Measurements from ENCODE around the gene PEX14. TPM values are rescaled to one million over a fixed set of nuclear protein-coding genes. Genes with fewer than 3 reads are reported as not detected.

Gene PEX14
- total RNA-seq, 4 donors from 2014 or later = 2.0 to 21.9 (median 5.3) TPM

- Histone ChIP-seq H3K36me3 (no peaks in the 10 kb centered on the region), H3K27ac (peak overlapping the region; percentile 38 to 44), H3K4me3 (no peak overlapping the region), H3K4me1 (no peaks in the 10 kb centered on the region), H3K9me3 (no peaks in the 10 kb centered on the region), H3K27me3 (no peaks in the 10 kb centered on the region)
- intact Hi-C loops (cut with DNase I; ENCODE audit: low total_unique reads) = no loop called here
- peak; percentile 10 to 11 for DNase-seq
- TF ChIP-seq CTCF (IDR thresholded peaks at IDR 0.05) (no peak), POLR2A (IDR thresholded peaks at IDR 0.05) (no peak)
Observed at GRCh38 chr1:10625554-10625953, 150.8 kb downstream of the PEX14 start.

- H3K27ac ChIP-seq = peak overlapping the region; percentile 38 to 44
- intact Hi-C loops (cut with DNase I; ENCODE audit: low total_unique reads) = no loop called here
- no peaks in the 10 kb centered on the region for H3K27me3 ChIP-seq
- no peak for TF ChIP-seq CTCF (IDR thresholded peaks at IDR 0.05)
- no peak for TF ChIP-seq POLR2A (IDR thresholded peaks at IDR 0.05)
- H3K36me3 ChIP-seq = no peaks in the 10 kb centered on the region
- peak in 1 of 2 donors; percentile 12 for DNase-seq
- no peaks in the 10 kb centered on the region for H3K9me3 ChIP-seq
- H3K4me1 ChIP-seq = no peaks in the 10 kb centered on the region
- no peak overlapping the region for H3K4me3 ChIP-seq
Observed at GRCh38 chr1:10626131-10626731, 151.5 kb downstream of the PEX14 start.

- TF ChIP-seq POLR2A (IDR thresholded peaks at IDR 0.05) (no peak), CTCF (IDR thresholded peaks at IDR 0.05) (no peak)
- intact Hi-C loops (cut with DNase I; ENCODE audit: low total_unique reads) = no loop called here
- H3K9me3 ChIP-seq = no peaks in the 10 kb centered on the region
- no peak overlapping the region for H3K27ac ChIP-seq
- no peak overlapping the region for H3K4me3 ChIP-seq
- no peaks in the 10 kb centered on the region for H3K36me3 ChIP-seq
- peak in 1 of 2 donors; percentile 8 for DNase-seq
- H3K4me1 ChIP-seq = no peaks in the 10 kb centered on the region
- no peaks in the 10 kb centered on the region for H3K27me3 ChIP-seq
Observed at GRCh38 chr1:10626791-10627410, 152.2 kb downstream of the PEX14 start.

- Histone ChIP-seq H3K9me3 (no peaks in the 10 kb centered on the region), H3K4me3 (no peak overlapping the region), H3K27me3 (no peaks in the 10 kb centered on the region), H3K27ac (peak overlapping the region; percentile 50 to 65), H3K36me3 (no peaks in the 10 kb centered on the region), H3K4me1 (no peaks in the 10 kb centered on the region)
- intact Hi-C loops (cut with DNase I; ENCODE audit: low total_unique reads) = no loop called here
- peak; percentile 74 to 76 for DNase-seq
- no peak for TF ChIP-seq POLR2A (IDR thresholded peaks at IDR 0.05)
- TF ChIP-seq CTCF (IDR thresholded peaks at IDR 0.05) = no peak
Observed at GRCh38 chr1:10628685-10629084, 153.9 kb downstream of the PEX14 start.

GRCh38 chr1:10629091-10629815 lies 154.5 kb downstream of the PEX14 start:
- Histone ChIP-seq H3K27ac (peak overlapping the region; percentile 50 to 65), H3K4me3 (no peak overlapping the region), H3K9me3 (no peaks in the 10 kb centered on the region), H3K4me1 (peaks cover 0 to under 1% of the 10 kb centered on the region in 2 donors), H3K36me3 (no peaks in the 10 kb centered on the region), H3K27me3 (no peaks in the 10 kb centered on the region)
- intact Hi-C loops (cut with DNase I; ENCODE audit: low total_unique reads) = no loop called here
- TF ChIP-seq POLR2A (IDR thresholded peaks at IDR 0.05) (no peak), CTCF (IDR thresholded peaks at IDR 0.05) (no peak)
- peak in 1 of 2 donors; percentile 19 for DNase-seq

Measured in uterus (tissue), 4 donors.